ENCODE data around the gene XPO6.

Gene XPO6

DNA sequence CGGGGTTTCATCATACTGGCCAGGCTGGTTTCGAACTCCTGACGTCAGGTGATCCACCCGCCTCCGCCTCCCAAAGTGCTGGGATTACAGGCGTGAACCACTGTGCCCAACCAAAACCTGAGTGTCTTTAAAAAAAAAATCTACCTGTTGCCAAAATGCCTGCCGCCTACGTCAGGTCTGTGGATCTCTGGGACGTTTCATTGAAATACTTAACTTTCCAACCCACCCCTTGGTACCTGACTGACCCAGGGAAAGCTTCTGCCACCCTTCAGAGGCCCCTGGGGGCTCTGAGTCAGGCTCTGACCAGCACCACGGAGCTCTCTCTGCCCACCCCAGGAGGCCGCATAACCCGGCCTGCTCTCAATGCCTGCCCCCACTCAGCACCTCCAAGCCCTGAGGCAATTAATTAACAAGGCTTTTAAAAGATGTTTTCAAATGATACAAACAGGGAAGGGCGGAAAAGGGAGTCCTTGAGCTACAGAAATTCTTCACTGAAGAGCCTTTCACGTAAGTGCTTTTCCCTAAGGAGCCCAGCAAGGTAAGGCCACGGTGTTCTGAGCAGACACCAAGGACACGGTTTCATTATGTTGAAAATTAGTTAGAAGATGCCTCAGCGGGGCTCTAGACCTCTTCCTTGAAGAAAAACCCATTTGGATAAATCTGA, 118.9 kb downstream of the XPO6 start:
- DNase-seq (ENCODE audit: insufficient read length, low spot score) (no peak), FAIRE-seq (no peak)
- TF ChIP-seq PAX5 (IDR thresholded peaks at IDR 0.05; ENCODE audit: insufficient read depth, low read length, severe bottlenecking) = no peak
- no peak for TF ChIP-seq POLR2AphosphoS5 (IDR thresholded peaks at IDR 0.05; ENCODE audit: low read depth, low read length)
- no peak for TF ChIP-seq TAF1 (IDR thresholded peaks at IDR 0.05; ENCODE audit: low read depth, low read length)
- TF ChIP-seq POLR2A (IDR thresholded peaks at IDR 0.05; ENCODE audit: low read depth, low read length) = no peak
- TF ChIP-seq SPI1 (IDR thresholded peaks at IDR 0.05; ENCODE audit: low read depth, low read length) = no peak
- TF ChIP-seq POU2F2 (IDR thresholded peaks at IDR 0.05; ENCODE audit: low read depth, low read length) = no peak

GRCh38 chr16:28091656-28092055, 120.1 kb downstream of the XPO6 start:
- DNase-seq (ENCODE audit: insufficient read length, low spot score) (no peak), FAIRE-seq (no peak)
- TF ChIP-seq SPI1 (IDR thresholded peaks at IDR 0.05; ENCODE audit: low read depth, low read length) (no peak), POLR2A (IDR thresholded peaks at IDR 0.05; ENCODE audit: low read depth, low read length) (no peak), TAF1 (IDR thresholded peaks at IDR 0.05; ENCODE audit: low read depth, low read length) (no peak), PAX5 (IDR thresholded peaks at IDR 0.05; ENCODE audit: insufficient read depth, low read length, severe bottlenecking) (no peak), POU2F2 (IDR thresholded peaks at IDR 0.05; ENCODE audit: low read depth, low read length) (no peak), POLR2AphosphoS5 (IDR thresholded peaks at IDR 0.05; ENCODE audit: low read depth, low read length) (no peak)

- no peak for TF ChIP-seq TAF1 (IDR thresholded peaks at IDR 0.05; ENCODE audit: low read depth, low read length)
- no peak for TF ChIP-seq SPI1 (IDR thresholded peaks at IDR 0.05; ENCODE audit: low read depth, low read length)
- TF ChIP-seq POLR2AphosphoS5 (IDR thresholded peaks at IDR 0.05; ENCODE audit: low read depth, low read length) = no peak
- no peak for TF ChIP-seq PAX5 (IDR thresholded peaks at IDR 0.05; ENCODE audit: insufficient read depth, low read length, severe bottlenecking)
- TF ChIP-seq POLR2A (IDR thresholded peaks at IDR 0.05; ENCODE audit: low read depth, low read length) = no peak
- no peak for TF ChIP-seq POU2F2 (IDR thresholded peaks at IDR 0.05; ENCODE audit: low read depth, low read length)
- no peak for FAIRE-seq
- DNase-seq (ENCODE audit: insufficient read length, low spot score) = no peak
Measured at GRCh38 chr16:28090646-28091377, 121.0 kb downstream of the XPO6 start.

- TF ChIP-seq SPI1 (IDR thresholded peaks at IDR 0.05; ENCODE audit: low read depth, low read length) (no peak), POLR2AphosphoS5 (IDR thresholded peaks at IDR 0.05; ENCODE audit: low read depth, low read length) (no peak), POU2F2 (IDR thresholded peaks at IDR 0.05; ENCODE audit: low read depth, low read length) (no peak), TAF1 (IDR thresholded peaks at IDR 0.05; ENCODE audit: low read depth, low read length) (no peak)
- FAIRE-seq (no peak), DNase-seq (ENCODE audit: insufficient read length, low spot score) (no peak)
Measured at GRCh38 chr16:28089992-28090365, 121.8 kb downstream of the XPO6 start.

DNA sequence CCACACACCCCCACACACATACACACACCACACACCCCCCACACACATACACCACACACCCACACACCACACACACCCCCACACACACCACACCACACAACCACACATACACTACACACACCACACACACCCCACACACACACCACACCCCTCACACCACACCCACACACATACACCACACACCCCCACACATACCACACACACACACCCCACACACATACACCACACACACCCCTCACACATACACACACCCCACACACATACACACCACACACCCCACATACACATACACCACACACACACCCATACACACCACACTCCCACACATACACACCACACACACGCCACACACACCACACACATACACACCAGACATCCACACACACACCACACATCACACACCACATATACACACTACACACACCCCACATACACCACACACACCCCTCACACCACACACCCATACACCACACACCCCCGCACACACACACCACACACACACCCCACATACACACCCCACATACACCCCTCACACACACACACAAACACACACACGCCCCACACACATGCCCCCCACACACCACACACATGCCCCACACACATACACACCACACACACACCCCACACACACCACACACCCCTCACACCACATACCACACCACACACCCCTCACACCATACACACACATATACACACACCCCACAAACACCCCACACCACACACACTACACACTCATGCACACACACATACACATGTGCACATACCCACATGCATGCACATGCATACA, 122.4 kb downstream of the XPO6 start:
- peak; percentile 92 for FAIRE-seq

DNA sequence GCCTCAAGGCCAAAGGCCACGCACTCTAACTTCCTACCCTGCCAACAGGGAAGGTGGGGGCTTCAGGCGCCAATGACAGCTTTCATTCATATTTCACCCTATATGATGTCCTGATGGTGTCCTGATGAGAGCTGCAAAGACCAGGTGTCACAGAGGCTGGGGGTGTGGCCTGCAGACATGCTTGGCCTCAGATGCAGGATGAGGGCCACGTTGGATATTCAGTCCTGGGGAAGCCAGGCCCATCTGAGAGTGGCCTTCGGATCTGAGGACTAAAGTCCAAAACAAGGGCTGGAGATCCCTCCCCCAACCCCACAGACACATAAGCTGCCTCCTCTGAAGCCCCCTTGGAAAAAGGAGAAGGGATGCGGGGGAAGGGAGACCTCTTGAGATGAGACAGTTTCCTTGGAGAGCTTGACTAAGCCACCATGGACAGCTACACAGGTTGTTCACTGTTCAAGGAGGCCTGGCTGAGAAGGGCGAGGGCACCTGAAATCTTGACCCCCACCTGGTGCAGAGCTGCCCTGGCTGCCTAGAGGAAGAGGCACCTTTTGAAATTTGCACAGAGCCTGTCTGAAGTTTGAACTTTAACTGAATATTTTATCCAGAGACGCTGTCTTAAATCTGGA, 124.0 kb downstream of the XPO6 start:
- FAIRE-seq = no peak
- DNase-seq (ENCODE audit: insufficient read length, low spot score) = no peak
- TF ChIP-seq SPI1 (IDR thresholded peaks at IDR 0.05; ENCODE audit: low read depth, low read length) = no peak
- TF ChIP-seq POLR2A (IDR thresholded peaks at IDR 0.05; ENCODE audit: low read depth, low read length) = no peak
- no peak for TF ChIP-seq TAF1 (IDR thresholded peaks at IDR 0.05; ENCODE audit: low read depth, low read length)
- no peak for TF ChIP-seq POU2F2 (IDR thresholded peaks at IDR 0.05; ENCODE audit: low read depth, low read length)
- TF ChIP-seq PAX5 (IDR thresholded peaks at IDR 0.05; ENCODE audit: insufficient read depth, low read length, severe bottlenecking) = no peak
- no peak for TF ChIP-seq POLR2AphosphoS5 (IDR thresholded peaks at IDR 0.05; ENCODE audit: low read depth, low read length)

More for the DNA sequence above, 122.4 kb downstream of the XPO6 start:
- no peak for DNase-seq (ENCODE audit: insufficient read length, low spot score)
- TF ChIP-seq POLR2A (IDR thresholded peaks at IDR 0.05; ENCODE audit: low read depth, low read length) (no peak), POLR2AphosphoS5 (IDR thresholded peaks at IDR 0.05; ENCODE audit: low read depth, low read length) (peak; percentile 35; the same call in 1 of the 2 replicates), PAX5 (IDR thresholded peaks at IDR 0.05; ENCODE audit: insufficient read depth, low read length, severe bottlenecking) (no peak)

DNA sequence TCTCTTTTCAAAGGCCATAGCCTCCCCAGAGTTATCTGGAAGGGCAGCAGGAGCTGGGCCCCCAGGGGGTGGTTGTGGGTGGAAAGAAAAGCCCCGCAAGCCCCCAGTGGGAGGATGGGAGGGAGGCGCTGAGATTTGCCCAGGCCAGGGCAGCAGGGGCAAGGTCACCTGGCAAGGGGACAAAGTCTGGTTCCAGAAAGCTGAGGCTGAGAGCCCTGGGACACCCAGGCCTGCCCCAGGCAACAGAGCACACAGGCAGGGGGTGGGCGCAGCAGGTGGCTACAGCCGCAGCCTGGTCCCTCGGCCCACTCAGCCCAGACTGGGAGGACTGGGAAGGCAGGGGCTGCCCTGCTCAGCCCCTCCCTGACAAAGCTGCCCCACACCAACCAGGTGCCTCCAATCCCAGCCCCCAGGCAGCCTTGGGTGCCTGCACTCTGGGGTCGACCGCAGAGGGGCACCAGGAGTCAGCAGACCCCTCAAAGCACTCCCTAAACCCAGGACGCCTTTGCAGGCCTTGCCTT, 124.6 kb downstream of the XPO6 start:
- DNase-seq (ENCODE audit: insufficient read length, low spot score) = no peak
- no peak for TF ChIP-seq POLR2A (IDR thresholded peaks at IDR 0.05; ENCODE audit: low read depth, low read length)
- TF ChIP-seq POLR2AphosphoS5 (IDR thresholded peaks at IDR 0.05; ENCODE audit: low read depth, low read length) = no peak
- TF ChIP-seq PAX5 (IDR thresholded peaks at IDR 0.05; ENCODE audit: insufficient read depth, low read length, severe bottlenecking) = no peak
- TF ChIP-seq TAF1 (IDR thresholded peaks at IDR 0.05; ENCODE audit: low read depth, low read length) = no peak
- TF ChIP-seq POU2F2 (IDR thresholded peaks at IDR 0.05; ENCODE audit: low read depth, low read length) = no peak
- TF ChIP-seq SPI1 (IDR thresholded peaks at IDR 0.05; ENCODE audit: low read depth, low read length) = no peak
- no peak for FAIRE-seq

GRCh38 chr16:28086186-28087139, 125.3 kb downstream of the XPO6 start:
- FAIRE-seq (no peak), DNase-seq (ENCODE audit: insufficient read length, low spot score) (no peak)
- no peak for TF ChIP-seq PAX5 (IDR thresholded peaks at IDR 0.05; ENCODE audit: insufficient read depth, low read length, severe bottlenecking)
- TF ChIP-seq SPI1 (IDR thresholded peaks at IDR 0.05; ENCODE audit: low read depth, low read length) = no peak
- TF ChIP-seq TAF1 (IDR thresholded peaks at IDR 0.05; ENCODE audit: low read depth, low read length) = no peak
- no peak for TF ChIP-seq POU2F2 (IDR thresholded peaks at IDR 0.05; ENCODE audit: low read depth, low read length)
- TF ChIP-seq POLR2A (IDR thresholded peaks at IDR 0.05; ENCODE audit: low read depth, low read length) = no peak
- no peak for TF ChIP-seq POLR2AphosphoS5 (IDR thresholded peaks at IDR 0.05; ENCODE audit: low read depth, low read length)
